Tongue (tissue), 2 donors: Measurements from ENCODE around the gene CAMK2G. TPM values are rescaled to one million over a fixed set of nuclear protein-coding genes. Genes with fewer than 3 reads are reported as not detected.
"Not testable (repeated sequence)": the region's sequence is repeated elsewhere in the genome, so short reads cannot be mapped to it uniquely, and the experiment has no call there.

Experiments used
- DNase-seq: peaks from one replicate; pipeline ENCODE4 v3.0.0-alpha.2; 2015
- total RNA-seq: library from RNA; depleted of rRNA; stranded (reverse); fragments of >200 nt; gene quantifications from one replicate; pipeline ENCODE4 v1.2.3, GENCODE V29; 2014

CAMK2G gene
- total RNA-seq, 1 donor from 2014 or later: 37.7 TPM

- DNase-seq: no peak
Observed at GRCh38 chr10:73840056-73840402, 34.3 kb downstream of the CAMK2G start.

- no peak for DNase-seq
Observed at GRCh38 chr10:73839276-73839966, 34.9 kb downstream of the CAMK2G start.

GRCh38 chr10:73838827-73839226 lies 35.5 kb downstream of the CAMK2G start:
- no peak for DNase-seq

GRCh38 chr10:73838008-73838567 lies 36.3 kb downstream of the CAMK2G start:
- DNase-seq: no peak

GRCh38 chr10:73837072-73837471 lies 37.3 kb downstream of the CAMK2G start:
- DNase-seq: no peak

GRCh38 chr10:73836427-73836980 lies 37.9 kb downstream of the CAMK2G start:
- DNase-seq: no peak

- not testable (repeated sequence) for DNase-seq
Observed at GRCh38 chr10:73829090-73829489, 45.3 kb downstream of the CAMK2G start.

GRCh38 chr10:73828161-73828560 lies 46.2 kb downstream of the CAMK2G start:
- DNase-seq: no peak

- DNase-seq: no peak
Observed at GRCh38 chr10:73827346-73828089, 46.8 kb downstream of the CAMK2G start.

- DNase-seq: no peak
Observed at GRCh38 chr10:73824146-73824725, 50.1 kb downstream of the CAMK2G start.

GRCh38 chr10:73823391-73823790 lies 51.0 kb downstream of the CAMK2G start:
- DNase-seq: no peak

GRCh38 chr10:73819513-73820093 lies 54.8 kb downstream of the CAMK2G start:
- DNase-seq: no peak

- no peak for DNase-seq
Observed at GRCh38 chr10:73819081-73819480, 55.3 kb downstream of the CAMK2G start.

GRCh38 chr10:73818402-73818801 lies 56.0 kb downstream of the CAMK2G start:
- DNase-seq: no peak

GRCh38 chr10:73817826-73818225 lies 56.5 kb downstream of the CAMK2G start:
- DNase-seq: no peak

GRCh38 chr10:73816917-73817729 lies 57.2 kb downstream of the CAMK2G start:
- DNase-seq: no peak

GRCh38 chr10:73815719-73816030 lies 58.7 kb downstream of the CAMK2G start:
- no peak for DNase-seq

- no peak for DNase-seq
Observed at GRCh38 chr10:73814896-73815718, 59.2 kb downstream of the CAMK2G start.

- no peak for DNase-seq
Observed at GRCh38 chr10:73814276-73814895, 60.0 kb downstream of the CAMK2G start.

- no peak for DNase-seq
Observed at GRCh38 chr10:73813333-73813732, 61.0 kb downstream of the CAMK2G start.
